ENCODE results near the gene KIAA2012. TPM values are rescaled to one million over a fixed set of nuclear protein-coding genes. Genes with fewer than 3 reads are reported as not detected.

The KIAA2012 gene
- total RNA-seq, 2 experiments from 2014 or later: not detected

GRCh38 chr2:202079310-202079709, 6.3 kb downstream of the KIAA2012 start:
- Histone ChIP-seq H2AFZ (ENCODE audit: low read length) (no peak overlapping the region), H3K4me1 (ENCODE audit: insufficient read depth, low read length, poor library complexity, severe bottlenecking) (no peaks in the 10 kb centered on the region), H3K4me3 (ENCODE audit: low read depth, low read length, poor library complexity, severe bottlenecking) (no peak overlapping the region), H3K9me2 (ENCODE audit: insufficient read depth, low read length) (no peaks in the 10 kb centered on the region), H3K27ac (ENCODE audit: low read depth, low read length, poor library complexity, severe bottlenecking) (no peak overlapping the region), H3K79me2 (ENCODE audit: insufficient read depth, low read depth, low read length) (no peaks in the 10 kb centered on the region), H4K20me1 (ENCODE audit: insufficient read depth, low read length) (no peaks in the 10 kb centered on the region), H3K9me3 (ENCODE audit: low read length) (no peaks in the 10 kb centered on the region), H3K4me2 (ENCODE audit: low read length) (no peak overlapping the region), H3K36me3 (ENCODE audit: insufficient read depth, low read length) (no peaks in the 10 kb centered on the region)
- intact Hi-C loops (cut with micrococcal nuclease; ENCODE audit: unreplicated experiment): no loop called here
- TF ChIP-seq, protein P1, sequence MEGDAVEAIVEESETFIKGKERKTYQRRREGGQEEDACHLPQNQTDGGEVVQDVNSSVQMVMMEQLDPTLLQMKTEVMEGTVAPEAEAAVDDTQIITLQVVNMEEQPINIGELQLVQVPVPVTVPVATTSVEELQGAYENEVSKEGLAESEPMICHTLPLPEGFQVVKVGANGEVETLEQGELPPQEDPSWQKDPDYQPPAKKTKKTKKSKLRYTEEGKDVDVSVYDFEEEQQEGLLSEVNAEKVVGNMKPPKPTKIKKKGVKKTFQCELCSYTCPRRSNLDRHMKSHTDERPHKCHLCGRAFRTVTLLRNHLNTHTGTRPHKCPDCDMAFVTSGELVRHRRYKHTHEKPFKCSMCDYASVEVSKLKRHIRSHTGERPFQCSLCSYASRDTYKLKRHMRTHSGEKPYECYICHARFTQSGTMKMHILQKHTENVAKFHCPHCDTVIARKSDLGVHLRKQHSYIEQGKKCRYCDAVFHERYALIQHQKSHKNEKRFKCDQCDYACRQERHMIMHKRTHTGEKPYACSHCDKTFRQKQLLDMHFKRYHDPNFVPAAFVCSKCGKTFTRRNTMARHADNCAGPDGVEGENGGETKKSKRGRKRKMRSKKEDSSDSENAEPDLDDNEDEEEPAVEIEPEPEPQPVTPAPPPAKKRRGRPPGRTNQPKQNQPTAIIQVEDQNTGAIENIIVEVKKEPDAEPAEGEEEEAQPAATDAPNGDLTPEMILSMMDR (conservative IDR thresholded peaks at IDR 0.05; ENCODE audit: low read length): no peak
- TF ChIP-seq EZH2phosphoT487 (IDR thresholded peaks at IDR 0.05; ENCODE audit: borderline replicate concordance, low read depth, low read length): no peak
- DNase-seq (ENCODE audit: low spot score): no peak
- no TSS peak for BruUV-seq (replicated peaks)
- POLR2A ChIA-PET: interaction anchor here (0.6 to 1.1 kb wide), 5 partner anchors 16 to 48 kb away, joined by 3 to 4 read pairs (median 3); no protein-coding TSS in a partner anchor
- CTCF ChIA-PET (ENCODE audit: unreplicated experiment): no interaction called here

DNA sequence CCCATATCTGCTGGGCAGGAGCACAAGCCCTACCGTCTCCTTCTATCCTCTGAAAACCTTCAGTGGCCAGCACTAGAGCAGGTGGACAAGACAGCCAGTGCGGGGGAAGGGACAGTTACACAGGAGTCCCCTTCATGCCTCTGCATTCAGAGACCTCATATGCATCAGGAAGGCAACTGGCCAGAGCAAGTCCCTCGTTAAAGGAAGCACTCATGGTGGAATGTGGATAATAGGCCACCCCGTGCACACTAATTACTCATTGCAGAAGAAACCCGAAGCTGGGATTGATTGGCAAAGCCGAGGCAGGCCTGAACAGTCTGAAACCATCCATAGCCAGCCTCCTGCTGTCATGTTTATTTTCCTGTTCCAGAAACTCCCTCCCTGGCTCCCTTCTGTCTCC, 11.2 kb downstream of the KIAA2012 start:
- TF ChIP-seq, protein P1 (conservative IDR thresholded peaks at IDR 0.05; ENCODE audit: low read length): no peak
- TF ChIP-seq EZH2phosphoT487 (IDR thresholded peaks at IDR 0.05; ENCODE audit: borderline replicate concordance, low read depth, low read length): no peak
- BruUV-seq (replicated peaks): no TSS peak
- no peaks in the 10 kb centered on the region for H3K36me3 ChIP-seq (ENCODE audit: insufficient read depth, low read length)
- H3K4me1 ChIP-seq (ENCODE audit: insufficient read depth, low read length, poor library complexity, severe bottlenecking): no peaks in the 10 kb centered on the region
- no peaks in the 10 kb centered on the region for H3K9me2 ChIP-seq (ENCODE audit: insufficient read depth, low read length)
- no peak overlapping the region for H2AFZ ChIP-seq (ENCODE audit: low read length)
- H3K79me2 ChIP-seq (ENCODE audit: insufficient read depth, low read depth, low read length): no peaks in the 10 kb centered on the region
- CTCF ChIA-PET (ENCODE audit: unreplicated experiment): no interaction called here
- no peak for DNase-seq (ENCODE audit: low spot score)
- POLR2A ChIA-PET: no interaction called here
- intact Hi-C loops (cut with micrococcal nuclease; ENCODE audit: unreplicated experiment): no loop called here
- H3K27ac ChIP-seq (ENCODE audit: low read depth, low read length, poor library complexity, severe bottlenecking): no peak overlapping the region
- H4K20me1 ChIP-seq (ENCODE audit: insufficient read depth, low read length): no peaks in the 10 kb centered on the region
- H3K4me3 ChIP-seq (ENCODE audit: low read depth, low read length, poor library complexity, severe bottlenecking): no peak overlapping the region
- no peak overlapping the region for H3K4me2 ChIP-seq (ENCODE audit: low read length)
- H3K9me3 ChIP-seq (ENCODE audit: low read length): no peaks in the 10 kb centered on the region

- Histone ChIP-seq H4K20me1 (ENCODE audit: insufficient read depth, low read length) (no peaks in the 10 kb centered on the region), H3K79me2 (ENCODE audit: insufficient read depth, low read depth, low read length) (no peaks in the 10 kb centered on the region), H3K4me2 (ENCODE audit: low read length) (no peak overlapping the region), H3K9me3 (ENCODE audit: low read length) (no peaks in the 10 kb centered on the region), H3K9me2 (ENCODE audit: insufficient read depth, low read length) (no peaks in the 10 kb centered on the region), H3K4me1 (ENCODE audit: insufficient read depth, low read length, poor library complexity, severe bottlenecking) (no peaks in the 10 kb centered on the region), H2AFZ (ENCODE audit: low read length) (no peak overlapping the region), H3K27ac (ENCODE audit: low read depth, low read length, poor library complexity, severe bottlenecking) (no peak overlapping the region), H3K36me3 (ENCODE audit: insufficient read depth, low read length) (no peaks in the 10 kb centered on the region), H3K4me3 (ENCODE audit: low read depth, low read length, poor library complexity, severe bottlenecking) (no peak overlapping the region)
- CTCF ChIA-PET (ENCODE audit: unreplicated experiment): no interaction called here
- TF ChIP-seq, protein P1 (conservative IDR thresholded peaks at IDR 0.05; ENCODE audit: low read length): no peak
- no peak for TF ChIP-seq EZH2phosphoT487 (IDR thresholded peaks at IDR 0.05; ENCODE audit: borderline replicate concordance, low read depth, low read length)
- DNase-seq (ENCODE audit: low spot score): no peak
- POLR2A ChIA-PET: interaction anchor here (0.6 to 1.2 kb wide), 4 partner anchors 10 to 995 kb away, joined by 3 read pairs; no protein-coding TSS in a partner anchor
- BruUV-seq (replicated peaks): no TSS peak
- intact Hi-C loops (cut with micrococcal nuclease; ENCODE audit: unreplicated experiment): no loop called here
Observed at GRCh38 chr2:202088777-202089176, 15.7 kb downstream of the KIAA2012 start.
